Type B pancreatic cell (in vitro differentiated cells): ENCODE results near the gene RRM2. TPM values are rescaled to one million over a fixed set of nuclear protein-coding genes. Genes with fewer than 3 reads are reported as not detected.
A peak's percentile ranks its signal among the peaks of the same experiment; 100 is the strongest.
"Not testable (repeated sequence)": the region's sequence is repeated elsewhere in the genome, so short reads cannot be mapped to it uniquely, and the experiment has no call there.

Experiments used
- DNase-seq: peaks from one replicate; pipeline ENCODE4 v3.0.0; 2021; ENCODE audit warnings: mixed read lengths; ENCODE audit not compliant: unreplicated experiment; ENCODE audit errors: extremely low spot score
- H3K27ac Mint-ChIP-seq: 2 replicates; pipeline ENCODE4 v1.8.0; 2021; ENCODE audit warnings: mild to moderate bottlenecking, mixed read lengths
- H3K27me3 Mint-ChIP-seq: 2 replicates; pipeline ENCODE4 v1.8.0; 2021; ENCODE audit warnings: mixed read lengths
- H3K36me3 Mint-ChIP-seq: 2 replicates; pipeline ENCODE4 v1.8.0; 2021; ENCODE audit warnings: mixed read lengths
- H3K4me1 Mint-ChIP-seq: one replicate; pipeline ENCODE4 v1.8.0; 2021; ENCODE audit warnings: mixed read lengths; ENCODE audit not compliant: unreplicated experiment
- H3K4me3 Mint-ChIP-seq: 2 replicates; pipeline ENCODE4 v1.8.0; 2021; ENCODE audit warnings: mild to moderate bottlenecking, mixed read lengths
- H3K9me3 Mint-ChIP-seq: 2 replicates; pipeline ENCODE4 v1.8.0; 2021; ENCODE audit warnings: mixed read lengths
- total RNA-seq: library from RNA; stranded (reverse); gene quantifications from 2 replicates; pipeline ENCODE4 v1.2.1, GENCODE V29; 2021; ENCODE audit warnings: low replicate concordance
- TF ChIP-seq, protein P1 (sequence below): fragments of 200-600 bp; sonication (generic); conservative IDR thresholded peaks from 2 replicates; pipeline ENCODE4 v1.5.0; 2021; ENCODE audit warnings: antibody characterized with exemption, mild to moderate bottlenecking

Gene RRM2
- total RNA-seq, 1 donor from 2014 or later = 109 TPM

- Mint-ChIP-seq H3K27me3 (no peaks in the 10 kb centered on the region), H3K4me1 (peaks cover 4% of the 10 kb centered on the region), H3K27ac (no peak overlapping the region), H3K9me3 (no peaks in the 10 kb centered on the region), H3K4me3 (no peak overlapping the region), H3K36me3 (peaks cover 7% of the 10 kb centered on the region)
- TF ChIP-seq, protein P1, sequence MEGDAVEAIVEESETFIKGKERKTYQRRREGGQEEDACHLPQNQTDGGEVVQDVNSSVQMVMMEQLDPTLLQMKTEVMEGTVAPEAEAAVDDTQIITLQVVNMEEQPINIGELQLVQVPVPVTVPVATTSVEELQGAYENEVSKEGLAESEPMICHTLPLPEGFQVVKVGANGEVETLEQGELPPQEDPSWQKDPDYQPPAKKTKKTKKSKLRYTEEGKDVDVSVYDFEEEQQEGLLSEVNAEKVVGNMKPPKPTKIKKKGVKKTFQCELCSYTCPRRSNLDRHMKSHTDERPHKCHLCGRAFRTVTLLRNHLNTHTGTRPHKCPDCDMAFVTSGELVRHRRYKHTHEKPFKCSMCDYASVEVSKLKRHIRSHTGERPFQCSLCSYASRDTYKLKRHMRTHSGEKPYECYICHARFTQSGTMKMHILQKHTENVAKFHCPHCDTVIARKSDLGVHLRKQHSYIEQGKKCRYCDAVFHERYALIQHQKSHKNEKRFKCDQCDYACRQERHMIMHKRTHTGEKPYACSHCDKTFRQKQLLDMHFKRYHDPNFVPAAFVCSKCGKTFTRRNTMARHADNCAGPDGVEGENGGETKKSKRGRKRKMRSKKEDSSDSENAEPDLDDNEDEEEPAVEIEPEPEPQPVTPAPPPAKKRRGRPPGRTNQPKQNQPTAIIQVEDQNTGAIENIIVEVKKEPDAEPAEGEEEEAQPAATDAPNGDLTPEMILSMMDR = peak; percentile 69
- DNase-seq = no peak
These were observed 19.4 kb downstream of the RRM2 start for GRCh38 chr2:10141736-10142639.

DNA sequence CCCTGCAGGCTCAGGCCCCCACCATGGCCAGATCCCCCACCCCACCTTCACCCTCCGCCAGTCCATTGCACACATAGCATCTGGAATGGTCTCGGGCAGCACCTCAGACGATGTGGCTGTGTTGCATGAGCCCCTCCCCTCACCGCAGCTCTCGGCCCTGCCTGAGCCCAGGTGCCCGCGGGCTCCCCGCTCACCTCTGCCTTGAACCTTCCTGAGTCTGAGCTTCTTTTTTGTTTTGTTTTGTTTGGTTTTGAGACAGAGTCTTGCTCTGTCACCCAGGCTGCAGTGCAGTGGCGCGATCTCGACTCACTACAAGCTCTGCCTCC, 20.1 kb downstream of the RRM2 start:
- Mint-ChIP-seq H3K27me3 (no peaks in the 10 kb centered on the region), H3K36me3 (peaks cover 7% of the 10 kb centered on the region), H3K4me1 (peaks cover 4% of the 10 kb centered on the region), H3K9me3 (no peaks in the 10 kb centered on the region), H3K4me3 (no peak overlapping the region), H3K27ac (no peak overlapping the region)
- TF ChIP-seq, protein P1 = no peak
- DNase-seq = no peak

- no peak overlapping the region for H3K27ac Mint-ChIP-seq
- TF ChIP-seq, protein P1 = no peak
- DNase-seq = no peak
- peaks cover 10% of the 10 kb centered on the region for H3K36me3 Mint-ChIP-seq
- H3K27me3 Mint-ChIP-seq = no peaks in the 10 kb centered on the region
- H3K4me3 Mint-ChIP-seq = no peak overlapping the region
- peaks cover 4% of the 10 kb centered on the region for H3K4me1 Mint-ChIP-seq
- H3K9me3 Mint-ChIP-seq = no peaks in the 10 kb centered on the region
These were observed 22.4 kb downstream of the RRM2 start for GRCh38 chr2:10144771-10145518.

DNA sequence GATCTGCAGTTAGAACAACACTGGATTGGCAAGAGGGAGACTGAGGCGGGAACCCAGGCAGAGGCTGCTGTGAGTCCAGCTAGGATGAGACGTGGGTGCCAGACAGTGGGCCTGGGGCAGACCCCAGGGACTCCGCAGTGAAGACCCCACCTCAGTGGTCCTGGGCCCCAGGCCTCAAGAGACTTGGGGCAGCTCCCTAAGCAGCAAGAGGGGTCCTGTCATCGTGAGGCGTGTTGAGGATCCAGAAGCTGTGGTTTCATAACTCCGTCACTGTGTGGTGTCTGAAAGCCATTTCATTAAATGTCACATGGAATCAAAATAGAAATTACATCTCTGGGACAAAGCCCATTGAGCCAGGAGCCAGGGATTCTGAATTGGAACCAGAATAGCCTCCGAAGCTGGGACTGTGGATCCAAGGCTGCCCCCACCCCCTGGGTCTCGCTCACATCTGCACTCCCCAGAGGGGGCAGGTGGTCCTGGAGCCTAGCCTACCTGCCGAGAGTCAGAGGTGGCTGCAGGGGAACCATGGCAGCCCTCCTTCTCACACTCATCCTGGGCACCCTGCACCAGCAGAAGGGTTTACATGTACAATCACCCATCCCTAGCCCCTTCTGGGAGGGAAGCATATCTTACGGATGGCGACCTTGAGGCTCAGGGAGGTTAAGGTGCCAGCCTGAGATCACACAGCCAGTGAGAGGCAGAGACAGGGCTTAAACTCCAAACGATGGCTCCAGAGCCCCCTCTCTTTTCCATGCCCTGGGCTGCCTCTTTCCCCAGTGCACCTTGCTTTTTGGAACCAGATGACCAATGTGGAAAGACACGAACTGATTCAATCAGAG, 23.2 kb downstream of the RRM2 start:
- no peak overlapping the region for H3K4me3 Mint-ChIP-seq
- peaks cover 13% of the 10 kb centered on the region for H3K36me3 Mint-ChIP-seq
- DNase-seq = no peak
- TF ChIP-seq, protein P1 = no peak
- H3K27ac Mint-ChIP-seq = no peak overlapping the region
- H3K9me3 Mint-ChIP-seq = no peaks in the 10 kb centered on the region
- no peaks in the 10 kb centered on the region for H3K27me3 Mint-ChIP-seq
- H3K4me1 Mint-ChIP-seq = peaks cover 4% of the 10 kb centered on the region

GRCh38 chr2:10146366-10147005, 23.9 kb downstream of the RRM2 start:
- DNase-seq = no peak
- H3K27me3 Mint-ChIP-seq = no peaks in the 10 kb centered on the region
- H3K27ac Mint-ChIP-seq = no peak overlapping the region
- H3K36me3 Mint-ChIP-seq = peaks cover 10% of the 10 kb centered on the region
- TF ChIP-seq, protein P1 = no peak
- no peaks in the 10 kb centered on the region for H3K9me3 Mint-ChIP-seq
- H3K4me3 Mint-ChIP-seq = no peak overlapping the region
- H3K4me1 Mint-ChIP-seq = peaks cover under 1% of the 10 kb centered on the region

DNA sequence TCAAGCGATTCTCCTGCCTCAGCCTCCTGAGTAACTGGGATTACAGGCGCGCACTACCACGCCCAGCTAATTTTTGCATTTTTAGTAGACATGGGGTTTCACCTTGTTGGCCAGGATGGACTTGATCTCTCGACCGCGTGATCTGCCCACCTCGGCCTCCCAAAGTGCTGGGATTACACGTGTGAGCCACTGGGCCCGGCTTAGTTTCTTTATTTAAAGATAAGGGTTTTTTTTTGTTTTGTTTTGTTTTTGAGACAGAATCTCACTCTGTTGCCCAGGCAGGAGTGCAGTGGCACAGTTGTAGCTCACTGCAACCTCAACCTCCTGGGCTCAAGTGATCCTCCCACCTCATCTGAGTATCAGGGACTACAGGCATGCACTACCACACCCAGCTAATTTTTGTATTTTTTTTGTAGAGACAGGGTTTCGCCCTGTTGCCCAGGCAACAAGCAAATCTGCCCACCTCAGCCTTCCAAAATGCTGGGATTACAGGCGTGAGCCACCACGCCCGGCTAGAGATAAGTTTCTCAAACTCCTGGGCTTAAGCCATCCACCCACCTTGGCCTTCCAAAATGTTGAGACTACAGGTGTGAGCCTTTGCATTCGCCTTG, 24.6 kb downstream of the RRM2 start:
- not testable (repeated sequence) for H3K27me3 Mint-ChIP-seq, H3K27ac Mint-ChIP-seq, H3K9me3 Mint-ChIP-seq, H3K36me3 Mint-ChIP-seq, H3K4me3 Mint-ChIP-seq, H3K4me1 Mint-ChIP-seq, DNase-seq
